Stimulated activated CD4-positive, alpha-beta T cell treated with anti-CD3 and anti-CD28 coated beads, TNF-alpha, amount 100 ng/mL, for 1 hour (primary cell): ENCODE data around the gene TMEM186.
"Not testable (repeated sequence)": the region's sequence is repeated elsewhere in the genome, so short reads cannot be mapped to it uniquely, and the experiment has no call there.

Experiments used
- DNase-seq, 3 donors: peaks; one replicate each; pipeline ENCODE4 v3.0.0-alpha.2; 2020; ENCODE audit warnings: low read depth in 3 of 3, low spot score in 1 of 3

TMEM186 gene

GRCh38 chr16:8812162-8812843 is 14.9 kb upstream of the TMEM186 start:
- DNase-seq: no peak

- DNase-seq: no peak
Measured at GRCh38 chr16:8808613-8809353, 11.3 kb upstream of the TMEM186 start.

GRCh38 chr16:8808009-8808408 is 10.6 kb upstream of the TMEM186 start:
- no peak for DNase-seq

GRCh38 chr16:8807189-8807588 is 9.8 kb upstream of the TMEM186 start:
- DNase-seq: no peak

- DNase-seq: no peak
Measured at GRCh38 chr16:8806272-8806983, 9.0 kb upstream of the TMEM186 start.

- no peak for DNase-seq
Measured at GRCh38 chr16:8804313-8804712, 6.9 kb upstream of the TMEM186 start.

- DNase-seq: not testable (repeated sequence)
Measured at GRCh38 chr16:8803733-8804132, 6.3 kb upstream of the TMEM186 start.

- DNase-seq: no peak
Measured at GRCh38 chr16:8801701-8802100, 4.3 kb upstream of the TMEM186 start.

- no peak for DNase-seq
Measured at GRCh38 chr16:8798535-8799157, 1.2 kb upstream of the TMEM186 start.

GRCh38 chr16:8798174-8798527 is 712 bp upstream of the TMEM186 start:
- DNase-seq: no peak

GRCh38 chr16:8796469-8797363 is 723 bp downstream of the TMEM186 start:
- no peak for DNase-seq

GRCh38 chr16:8795818-8796217 is 1.6 kb downstream of the TMEM186 start:
- DNase-seq: no peak

GRCh38 chr16:8795091-8795490 is 2.3 kb downstream of the TMEM186 start:
- DNase-seq: no peak

- DNase-seq: no peak
Measured at GRCh38 chr16:8788578-8789172, 8.8 kb downstream of the TMEM186 start.

GRCh38 chr16:8786316-8786715 is 11.1 kb downstream of the TMEM186 start:
- DNase-seq: not testable (repeated sequence)

GRCh38 chr16:8785408-8785807 is 12.0 kb downstream of the TMEM186 start:
- DNase-seq: no peak

GRCh38 chr16:8782673-8783072 is 14.8 kb downstream of the TMEM186 start:
- no peak for DNase-seq

- no peak for DNase-seq
Measured at GRCh38 chr16:8781797-8782196, 15.6 kb downstream of the TMEM186 start.

GRCh38 chr16:8777217-8777616 is 20.2 kb downstream of the TMEM186 start:
- no peak for DNase-seq

- no peak for DNase-seq
Measured at GRCh38 chr16:8776129-8776584, 21.3 kb downstream of the TMEM186 start.
